DND-41 (cell line): ENCODE results near the gene PANK4.

ENCODE experiments used
- ATAC-seq: fragments of 200-7000 bp; cut with Tn5 transposase; 3 replicates; pipeline ENCODE4 v1.9.1; 2021; ENCODE audit warnings: low read depth; ENCODE audit not compliant: insufficient read depth
- DNase-seq: peaks from one replicate; pipeline ENCODE4 v3.0.0-alpha.2; 2020
- H2AFZ ChIP-seq: 2 replicates; pipeline ENCODE4 v1.6.0; 2012; ENCODE audit warnings: low read depth, low read length
- H3K27ac ChIP-seq: 2 replicates; pipeline ENCODE4 v1.5.1; 2012; ENCODE audit warnings: low read length, inconsistent platforms
- H3K27me3 ChIP-seq: fragments of 200-600 bp; sonication (generic); 2 replicates; pipeline ENCODE4 v1.6.0; 2012; ENCODE audit warnings: low read length, mild to moderate bottlenecking, inconsistent platforms; ENCODE audit not compliant: insufficient read depth, poor library complexity
- H3K36me3 ChIP-seq: 2 replicates; pipeline ENCODE4 v1.5.1; 2012; ENCODE audit warnings: low read length, inconsistent platforms; ENCODE audit not compliant: insufficient read depth
- H3K4me1 ChIP-seq: 2 replicates; pipeline ENCODE4 v1.5.1; 2012; ENCODE audit warnings: mild to moderate bottlenecking, low read length; ENCODE audit not compliant: insufficient read depth
- H3K4me2 ChIP-seq: 2 replicates; pipeline ENCODE4 v1.6.0; 2012; ENCODE audit warnings: mild to moderate bottlenecking, moderate library complexity, low read length, inconsistent platforms; ENCODE audit not compliant: insufficient read depth
- H3K4me3 ChIP-seq, 2 experiments: fragments of 200-600 bp in 1 of 2; shearing (Covaris generic) in 1 of 2; 2 replicates each; pipeline ENCODE4 v1.5.1; 2012 to 2016; ENCODE audit warnings: inconsistent platforms in 2 of 2, low read length in 2 of 2, mild to moderate bottlenecking in 2 of 2, low read depth in 1 of 2, moderate library complexity in 1 of 2
- H3K79me2 ChIP-seq: 2 replicates; pipeline ENCODE4 v1.6.0; 2012; ENCODE audit warnings: low read length, inconsistent platforms; ENCODE audit not compliant: insufficient read depth
- H3K9ac ChIP-seq: 2 replicates; pipeline ENCODE4 v1.6.0; 2012; ENCODE audit warnings: low read depth, mild to moderate bottlenecking, inconsistent platforms, low read length, moderate library complexity
- H3K9me3 ChIP-seq: 2 replicates; pipeline ENCODE4 v1.5.1; 2012; ENCODE audit warnings: low read length, moderate library complexity, mild to moderate bottlenecking, inconsistent platforms; ENCODE audit not compliant: insufficient read depth, severe bottlenecking
- H4K20me1 ChIP-seq: 2 replicates; pipeline ENCODE4 v1.6.0; 2012; ENCODE audit warnings: low read length; ENCODE audit not compliant: insufficient read depth
- CTCF ChIP-seq: IDR thresholded peaks from 2 replicates; pipeline ENCODE4 v1.5.1; 2012; ENCODE audit warnings: borderline replicate concordance, low read length, moderate library complexity, mild to moderate bottlenecking; ENCODE audit not compliant: poor library complexity, severe bottlenecking; ENCODE audit errors: extremely low read depth
- EZH2 ChIP-seq: IDR thresholded peaks from 3 replicates; pipeline ENCODE4 v1.6.1; 2012; ENCODE audit warnings: borderline replicate concordance, low read depth, mild to moderate bottlenecking, moderate library complexity, low read length, inconsistent platforms; ENCODE audit not compliant: severe bottlenecking

The PANK4 gene

GRCh38 chr1:2546515-2547209 is 20.3 kb upstream of the PANK4 start:
- no peaks in the 10 kb centered on the region for H3K9me3 ChIP-seq
- peak overlapping the region; percentile 80 for H3K4me2 ChIP-seq
- peak overlapping the region; percentile 94 for H3K27ac ChIP-seq
- peaks cover 48% of the 10 kb centered on the region for H3K4me1 ChIP-seq
- peaks cover 6% of the 10 kb centered on the region; the same call in 1 of the 2 replicates for H3K79me2 ChIP-seq
- no peaks in the 10 kb centered on the region for H3K36me3 ChIP-seq
- peak; percentile 95 for DNase-seq
- H2AFZ ChIP-seq, result peak overlapping the region; percentile 60
- peak; percentile 70 for ATAC-seq
- H3K9ac ChIP-seq, result peak overlapping the region; percentile 71
- H3K4me3 ChIP-seq, result peak overlapping the region; percentile 41 to 64
- H4K20me1 ChIP-seq, result peaks cover 17% of the 10 kb centered on the region
- TF ChIP-seq EZH2 (no peak), CTCF (peak; percentile 18)
- H3K27me3 ChIP-seq, result no peaks in the 10 kb centered on the region

- H3K9me3 ChIP-seq, result no peaks in the 10 kb centered on the region
- peak; percentile 67 for ATAC-seq
- TF ChIP-seq CTCF, result no peak
- TF ChIP-seq EZH2, result no peak
Observed at GRCh38 chr1:2545754-2546514, 19.5 kb upstream of the PANK4 start.

GRCh38 chr1:2544875-2545640 is 18.7 kb upstream of the PANK4 start:
- Histone ChIP-seq H3K27ac (0 out of 2 replicates have a peak overlapping the region, but pooled peaks have one; percentile 36), H3K9ac (no peak overlapping the region; the same call in 1 of the 2 replicates)

More at GRCh38 chr1:2545754-2546514, 19.5 kb upstream of the PANK4 start:
- Histone ChIP-seq H3K36me3 (no peaks in the 10 kb centered on the region), H3K27me3 (no peaks in the 10 kb centered on the region), H3K4me2 (peak overlapping the region; percentile 80), H3K27ac (peak overlapping the region; percentile 94), H2AFZ (peak overlapping the region; percentile 60), H3K79me2 (peaks cover 6% of the 10 kb centered on the region; the same call in 1 of the 2 replicates), H4K20me1 (peaks cover 21% of the 10 kb centered on the region), H3K4me3 (peak overlapping the region; percentile 41 to 64; a peak in 3 of 4 replicates), H3K9ac (peak overlapping the region; percentile 71), H3K4me1 (peaks cover 51% of the 10 kb centered on the region)
- DNase-seq, result peak; percentile 92

More at GRCh38 chr1:2544875-2545640, 18.7 kb upstream of the PANK4 start:
- Histone ChIP-seq H3K36me3 (no peaks in the 10 kb centered on the region), H3K27me3 (no peaks in the 10 kb centered on the region), H3K4me2 (no peak overlapping the region), H2AFZ (no peak overlapping the region), H3K9me3 (no peaks in the 10 kb centered on the region), H4K20me1 (peaks cover 26% of the 10 kb centered on the region), H3K4me1 (peaks cover 59% of the 10 kb centered on the region), H3K4me3 (no peak overlapping the region), H3K79me2 (peaks cover 6% of the 10 kb centered on the region; the same call in 1 of the 2 replicates)
- no peak for TF ChIP-seq EZH2
- TF ChIP-seq CTCF, result no peak
- DNase-seq (no peak), ATAC-seq (no peak)
